Activated T-cell treated with anti-CD3 and anti-CD28 coated beads for 48 hours (primary cell): ENCODE data around the gene ALPI.
"Not testable (repeated sequence)": the region's sequence is repeated elsewhere in the genome, so short reads cannot be mapped to it uniquely, and the experiment has no call there.

Source experiments
- DNase-seq: peaks from one replicate; pipeline ENCODE4 v3.0.0-alpha.2; 2020; ENCODE audit warnings: low read depth

ALPI gene

DNA sequence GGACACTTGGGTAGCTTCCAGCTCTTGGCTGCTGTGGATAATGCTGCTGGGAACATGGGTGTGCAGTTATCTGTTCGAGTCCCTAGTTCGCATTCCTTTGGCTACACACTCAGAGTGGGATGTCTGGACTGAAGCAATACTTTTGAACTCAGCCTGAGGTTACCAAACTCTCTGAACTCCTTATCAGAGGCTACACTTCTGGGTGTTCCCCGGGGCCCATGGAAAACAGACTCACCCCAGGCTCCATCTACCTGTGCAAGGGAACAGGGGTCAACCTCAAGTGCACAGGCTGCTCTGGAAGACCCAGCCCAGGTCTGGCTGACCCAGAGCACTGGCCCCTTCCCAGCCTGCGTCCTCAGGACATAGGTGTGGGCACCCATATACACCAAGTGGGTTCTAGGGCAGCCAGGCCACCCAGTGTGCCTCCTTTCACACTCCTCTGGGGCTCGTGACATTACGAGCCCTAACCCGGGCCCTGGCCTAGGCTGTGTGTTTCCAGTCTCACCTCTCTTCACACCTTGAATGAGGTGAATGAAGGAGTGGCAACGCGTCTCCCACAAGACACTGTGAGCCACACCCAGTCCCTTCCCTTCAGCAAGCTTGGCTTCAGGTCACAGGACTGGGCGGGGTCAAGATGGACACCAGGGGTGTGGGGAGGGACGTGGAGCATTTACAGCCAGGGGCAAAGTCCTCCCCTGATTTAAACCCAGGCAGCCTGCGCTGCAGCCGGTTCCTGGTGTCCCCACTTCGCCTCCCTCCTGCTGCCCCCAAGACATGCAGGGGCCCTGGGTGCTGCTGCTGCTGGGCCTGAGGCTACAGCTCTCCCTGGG lies at the start of gene ALPI:
Gene ALPI (plus strand): TSS at position 728 of the 830 bp plus-strand sequence. CDS start 47 bp downstream, at position 775.
- no peak for DNase-seq

DNA sequence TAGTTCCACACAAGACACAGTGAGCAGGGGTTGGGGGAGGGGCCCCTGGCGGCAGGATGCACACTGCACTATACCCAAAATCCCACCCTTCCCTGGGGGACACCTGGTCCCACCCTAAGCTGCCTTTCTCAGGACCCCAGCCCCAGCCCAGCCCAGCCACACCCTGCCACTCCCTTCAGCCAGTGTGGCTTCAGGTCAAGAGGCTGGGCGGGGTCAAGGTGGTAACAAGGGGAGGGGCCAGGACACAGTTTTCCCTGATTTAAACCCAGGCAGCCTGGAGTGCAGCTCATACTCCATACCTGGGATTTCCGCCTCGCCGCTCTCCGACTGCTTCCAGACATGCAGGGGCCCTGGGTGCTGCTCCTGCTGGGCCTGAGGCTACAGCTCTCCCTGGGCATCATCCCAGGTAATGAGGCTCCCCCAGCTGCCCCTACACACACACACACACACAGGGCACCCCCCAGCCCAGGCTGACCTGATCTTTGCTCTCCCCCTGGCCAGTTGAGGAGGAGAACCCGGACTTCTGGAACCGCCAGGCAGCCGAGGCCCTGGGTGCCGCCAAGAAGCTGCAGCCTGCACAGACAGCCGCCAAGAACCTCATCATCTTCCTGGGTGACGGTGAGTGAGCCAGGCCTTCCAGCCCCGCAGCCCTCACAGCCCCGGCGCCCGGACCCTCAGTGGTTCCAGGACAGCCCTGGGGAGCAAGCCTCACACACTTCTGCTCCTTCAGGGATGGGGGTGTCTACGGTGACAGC lies 49.2 kb upstream of the ALPI start, which contains the start of gene ALPG:
Gene ALPG (plus strand): TSS at position 289 of the 755 bp plus-strand sequence. CDS start 51 bp downstream, at position 340.
- no peak for DNase-seq

DNA sequence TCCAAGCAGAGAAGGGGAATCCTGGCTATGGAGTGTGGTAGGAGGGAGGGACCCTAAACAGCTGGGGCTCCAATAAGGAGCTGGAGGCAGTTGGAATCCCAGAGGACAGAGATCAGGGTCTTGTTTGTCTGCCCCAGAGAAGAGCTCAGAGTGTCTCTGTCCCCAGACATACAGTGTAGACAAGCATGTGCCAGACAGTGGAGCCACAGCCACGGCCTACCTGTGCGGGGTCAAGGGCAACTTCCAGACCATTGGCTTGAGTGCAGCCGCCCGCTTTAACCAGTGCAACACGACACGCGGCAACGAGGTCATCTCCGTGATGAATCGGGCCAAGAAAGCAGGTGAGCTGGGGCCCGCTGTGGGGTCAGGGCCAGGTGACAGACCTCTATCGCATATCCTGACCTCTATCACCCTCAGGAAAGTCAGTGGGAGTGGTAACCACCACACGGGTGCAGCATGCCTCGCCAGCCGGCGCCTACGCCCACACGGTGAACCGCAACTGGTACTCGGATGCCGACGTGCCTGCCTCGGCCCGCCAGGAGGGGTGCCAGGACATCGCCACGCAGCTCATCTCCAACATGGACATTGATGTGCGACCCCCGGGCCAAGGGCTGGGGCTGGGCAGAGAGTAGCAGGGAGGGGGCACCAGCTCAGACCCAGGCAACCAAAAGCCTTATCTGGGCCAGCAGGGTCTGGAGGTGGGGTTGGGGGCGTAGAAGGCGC lies 48.4 kb upstream of the ALPI start:
- not testable (repeated sequence) for DNase-seq

DNA sequence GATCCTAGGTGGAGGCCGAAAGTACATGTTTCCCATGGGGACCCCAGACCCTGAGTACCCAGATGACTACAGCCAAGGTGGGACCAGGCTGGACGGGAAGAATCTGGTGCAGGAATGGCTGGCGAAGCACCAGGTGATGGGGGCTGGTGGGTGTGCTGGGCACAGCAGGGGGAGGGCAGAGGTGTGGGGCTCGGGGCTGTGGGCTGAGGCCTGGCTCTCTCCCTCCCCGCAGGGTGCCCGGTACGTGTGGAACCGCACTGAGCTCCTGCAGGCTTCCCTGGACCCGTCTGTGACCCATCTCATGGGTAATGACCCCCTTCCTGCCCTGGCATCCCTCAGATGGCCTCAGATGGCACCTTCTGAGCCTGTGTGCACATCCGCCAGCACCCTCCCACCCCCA lies 47.7 kb upstream of the ALPI start:
- not testable (repeated sequence) for DNase-seq

DNA sequence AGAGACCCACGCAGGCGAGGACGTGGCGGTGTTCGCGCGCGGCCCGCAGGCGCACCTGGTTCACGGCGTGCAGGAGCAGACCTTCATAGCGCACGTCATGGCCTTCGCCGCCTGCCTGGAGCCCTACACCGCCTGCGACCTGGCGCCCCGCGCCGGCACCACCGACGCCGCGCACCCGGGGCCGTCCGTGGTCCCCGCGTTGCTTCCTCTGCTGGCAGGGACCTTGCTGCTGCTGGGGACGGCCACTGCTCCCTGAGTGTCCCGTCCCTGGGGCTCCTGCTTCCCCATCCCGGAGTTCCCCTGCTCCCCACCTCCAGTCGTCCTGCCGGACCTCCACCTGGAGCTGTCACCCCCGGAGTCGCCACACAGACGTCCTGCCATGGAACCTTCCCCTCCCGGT lies 46.3 kb upstream of the ALPI start:
- not testable (repeated sequence) for DNase-seq

DNA sequence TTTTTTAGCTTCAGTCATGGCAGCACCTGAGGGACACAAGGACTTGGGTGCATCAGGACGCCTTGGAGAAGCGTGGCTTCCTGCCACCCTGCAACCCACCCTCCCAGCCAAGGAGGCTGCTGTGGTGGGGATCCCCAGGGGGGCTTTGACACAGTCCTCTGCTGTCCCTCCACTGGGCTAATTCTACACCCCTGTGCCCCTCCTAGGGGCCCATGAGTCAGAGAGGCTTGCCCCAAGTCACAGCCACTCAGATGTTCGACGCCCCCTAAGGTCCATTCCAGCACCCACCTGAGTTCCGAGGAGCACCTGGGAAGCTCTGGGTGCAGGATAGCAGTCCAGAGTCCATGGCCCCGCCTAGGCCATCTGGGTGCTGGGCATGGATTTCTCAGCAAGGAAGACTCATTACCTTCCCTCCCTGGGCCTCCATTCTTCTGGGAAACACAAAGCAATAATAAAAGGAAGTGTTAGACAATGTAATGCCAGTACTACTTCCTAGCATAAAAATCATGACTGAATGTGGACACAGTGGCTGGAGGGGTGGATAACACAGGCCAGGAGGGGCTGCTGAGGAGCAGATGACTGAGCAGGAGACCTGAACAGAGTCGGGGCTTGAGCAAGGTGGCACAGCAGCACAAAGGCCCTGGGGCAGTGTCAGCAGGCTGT lies 45.6 kb upstream of the ALPI start:
- DNase-seq: no peak

DNA sequence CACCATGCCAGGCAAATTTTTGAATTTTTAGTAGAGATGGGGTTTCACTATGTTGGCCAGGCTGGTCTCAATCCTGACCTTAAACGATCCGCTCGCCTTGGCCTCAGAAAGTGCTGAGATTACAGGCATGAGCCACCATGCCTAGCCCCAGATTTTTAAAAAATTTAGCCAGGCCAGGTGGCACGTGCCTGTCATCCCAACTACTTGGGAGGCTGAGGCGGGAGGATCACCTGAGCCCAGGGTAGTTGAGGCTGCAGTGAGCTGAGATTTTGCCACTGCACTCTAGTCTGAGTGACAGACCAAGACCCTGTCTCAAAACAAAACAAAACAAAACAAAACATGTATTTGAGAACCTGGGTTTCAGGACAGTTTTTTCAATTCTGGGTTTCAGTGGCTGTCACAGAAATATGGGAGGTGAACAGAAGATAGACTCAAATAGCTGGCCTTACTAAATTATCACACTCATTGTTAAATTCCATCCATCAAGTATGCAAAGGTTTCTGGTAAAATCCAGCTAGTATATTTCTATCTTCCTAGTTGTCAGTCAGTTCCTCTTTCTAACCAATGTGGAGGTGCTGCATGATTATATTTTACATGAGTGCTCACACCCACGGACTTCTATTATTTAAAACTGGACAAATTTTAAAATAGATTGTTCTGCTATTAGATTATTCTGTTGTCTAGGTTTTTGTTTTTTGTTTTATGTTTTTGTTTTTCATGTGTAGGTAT lies 43.9 kb upstream of the ALPI start:
- no peak for DNase-seq

DNA sequence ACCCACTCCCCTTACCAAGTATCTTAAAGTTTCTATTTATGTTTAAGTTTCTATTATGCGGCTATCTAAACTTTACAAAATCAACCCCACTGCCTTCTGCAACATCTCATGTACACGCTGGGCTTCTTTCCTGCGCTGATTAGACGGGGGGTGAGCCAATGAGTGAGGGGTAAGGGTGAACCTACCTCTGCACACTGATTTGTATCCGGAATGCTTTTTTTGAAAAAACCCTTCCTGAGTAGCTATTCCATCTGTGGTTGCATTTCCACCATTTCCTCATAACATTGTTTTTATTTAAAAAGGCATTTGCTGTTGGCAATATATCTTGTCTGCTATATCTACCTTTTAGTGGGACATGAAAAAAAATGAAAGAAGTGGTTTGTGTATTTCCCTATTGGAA lies 43.0 kb upstream of the ALPI start:
- no peak for DNase-seq

DNA sequence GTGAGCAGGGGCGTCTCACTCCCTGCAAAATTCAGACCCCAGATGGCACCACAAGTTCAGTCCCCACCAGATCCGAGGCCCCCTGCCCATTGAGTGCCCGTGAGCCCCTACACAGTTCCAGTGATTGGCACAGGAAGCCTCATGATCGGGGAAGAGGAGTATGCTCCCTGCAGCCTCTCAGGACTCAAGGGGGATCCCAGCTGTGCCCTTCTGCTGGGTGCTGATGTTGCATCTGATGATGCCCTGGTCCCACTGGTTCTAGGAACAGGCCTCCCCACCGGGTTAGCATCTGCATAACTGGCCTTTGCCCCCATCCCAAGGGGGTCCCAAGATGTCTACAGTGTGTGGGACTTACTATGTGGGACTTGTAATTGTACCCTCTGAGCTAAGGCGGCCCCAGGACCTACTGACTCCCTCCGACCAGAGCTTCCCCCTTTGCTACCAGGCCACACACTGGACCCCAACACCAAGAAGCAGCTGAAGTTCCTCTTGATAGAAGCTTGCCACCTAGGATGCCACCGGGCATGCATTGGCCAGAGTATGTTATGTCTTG lies 40.7 kb upstream of the ALPI start:
- no peak for DNase-seq

DNA sequence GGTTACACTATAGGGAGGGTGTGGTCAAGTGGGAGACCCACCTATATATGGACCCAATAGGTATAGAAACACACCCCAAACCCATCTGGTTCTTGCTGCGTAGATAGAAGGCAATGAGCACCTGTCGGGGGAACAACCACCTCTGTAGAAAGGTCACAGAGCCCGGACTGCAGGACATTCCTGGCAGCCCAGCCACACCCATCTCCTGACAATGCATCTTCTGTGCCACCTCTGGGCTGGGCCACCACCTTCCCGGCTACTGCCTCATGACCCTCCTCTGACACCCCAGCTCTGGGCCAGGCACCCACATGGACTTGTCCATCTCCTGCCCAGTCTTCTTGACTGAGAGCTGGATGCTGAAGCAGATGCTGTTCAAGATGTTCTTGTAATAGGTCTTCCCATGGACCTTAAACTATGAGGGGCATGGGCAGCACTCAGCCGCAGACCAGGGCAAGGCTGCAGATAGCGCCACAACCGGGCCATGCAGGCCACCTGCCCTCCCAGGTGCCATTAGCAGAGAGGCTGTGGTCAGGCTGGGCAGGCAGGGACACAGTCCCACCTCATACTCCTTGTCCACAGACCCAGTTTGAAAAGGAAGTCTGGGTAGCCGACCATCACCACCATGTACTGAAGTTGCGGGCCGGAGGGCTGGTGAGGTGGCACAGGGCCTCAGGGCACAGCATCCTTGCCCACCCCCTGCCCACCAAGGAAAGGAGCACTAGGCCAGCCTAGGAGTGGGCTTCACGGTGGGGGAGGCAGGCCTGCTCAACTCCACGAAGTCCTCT lies 40.0 kb upstream of the ALPI start:
- DNase-seq: no peak

DNA sequence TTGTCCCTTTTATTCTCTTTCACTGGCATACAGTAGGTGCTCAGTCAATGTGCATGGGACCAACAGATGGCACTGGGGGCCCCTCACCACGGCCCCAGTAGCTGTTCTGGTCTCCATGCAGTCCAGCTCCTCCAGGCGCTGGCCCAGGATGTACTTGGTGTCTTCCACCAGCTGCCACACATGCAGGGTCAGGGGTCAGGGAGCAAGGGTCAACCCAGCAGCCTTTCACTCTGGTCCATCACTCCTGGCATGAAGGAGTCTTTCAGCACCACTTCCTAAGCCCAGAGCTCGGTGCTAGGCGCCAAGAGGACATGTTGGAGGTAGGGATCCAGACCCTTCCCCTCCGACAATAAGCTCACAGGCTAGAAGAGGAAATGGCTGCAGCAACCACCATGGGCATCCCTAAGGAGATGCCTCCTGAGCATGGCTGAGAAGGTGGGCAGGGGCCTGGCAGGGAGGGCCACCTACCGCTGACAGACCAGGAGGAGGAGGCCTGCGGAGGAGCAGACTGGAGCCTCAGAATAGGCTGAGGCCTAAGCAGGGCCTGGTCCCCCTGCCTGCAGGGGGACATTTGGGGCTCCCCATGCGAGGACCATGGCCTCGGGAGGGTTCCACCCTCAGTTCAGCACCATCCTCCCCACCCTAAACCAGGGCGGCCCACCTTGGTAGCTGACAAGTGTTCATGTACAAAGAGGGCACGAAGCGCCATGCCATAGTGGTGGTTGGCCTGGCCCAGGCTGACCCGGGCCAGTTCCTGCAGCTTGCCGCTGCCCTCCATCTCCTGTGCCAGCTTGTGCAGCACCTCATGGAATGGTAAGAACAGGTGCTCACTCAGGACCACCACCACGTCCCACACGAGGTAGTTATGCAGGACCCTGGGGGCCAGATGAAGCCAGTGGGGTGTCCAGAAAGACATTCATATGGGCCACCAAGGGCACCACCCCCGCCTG lies 39.2 kb upstream of the ALPI start:
- no peak for DNase-seq

DNA sequence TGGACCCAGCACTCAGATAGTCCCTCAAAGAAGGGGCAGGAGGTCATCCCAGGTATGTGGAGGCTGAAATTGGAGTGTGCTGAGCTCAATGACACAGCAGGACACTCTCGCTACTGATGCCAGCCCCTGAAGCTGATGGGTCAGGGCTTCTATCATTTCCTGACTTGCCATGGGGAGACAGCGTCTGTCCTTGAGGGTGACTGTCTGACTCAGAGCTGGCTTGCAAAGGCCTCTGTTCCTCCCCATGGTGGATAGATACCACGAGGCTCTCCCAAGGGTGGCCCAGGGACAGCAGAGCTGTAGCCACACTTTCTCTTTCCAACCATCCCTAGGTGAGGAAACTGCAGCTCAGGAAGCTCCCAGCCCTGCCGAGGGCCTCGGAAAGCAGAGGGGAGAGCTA lies 38.5 kb upstream of the ALPI start:
- DNase-seq: no peak

DNA sequence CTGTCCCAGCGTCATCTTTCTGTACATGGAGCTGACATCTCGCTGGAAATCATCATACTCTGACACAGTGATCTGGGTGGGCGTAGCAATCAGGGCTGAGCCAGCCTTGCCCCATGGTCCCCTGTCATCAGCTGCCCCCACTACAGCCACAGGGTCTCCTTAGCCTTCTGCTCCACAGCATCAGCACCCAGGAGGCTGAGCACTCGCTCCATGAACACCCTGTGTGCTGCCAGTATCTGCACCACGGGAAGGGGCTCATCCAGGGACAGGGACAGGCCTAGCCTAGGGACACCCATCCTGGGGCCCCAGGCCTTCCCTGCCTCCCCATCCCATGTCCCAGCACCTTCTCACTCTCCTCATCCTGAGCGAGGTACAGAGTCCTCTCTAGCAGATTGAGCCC lies 37.9 kb upstream of the ALPI start:
- DNase-seq: no peak

DNA sequence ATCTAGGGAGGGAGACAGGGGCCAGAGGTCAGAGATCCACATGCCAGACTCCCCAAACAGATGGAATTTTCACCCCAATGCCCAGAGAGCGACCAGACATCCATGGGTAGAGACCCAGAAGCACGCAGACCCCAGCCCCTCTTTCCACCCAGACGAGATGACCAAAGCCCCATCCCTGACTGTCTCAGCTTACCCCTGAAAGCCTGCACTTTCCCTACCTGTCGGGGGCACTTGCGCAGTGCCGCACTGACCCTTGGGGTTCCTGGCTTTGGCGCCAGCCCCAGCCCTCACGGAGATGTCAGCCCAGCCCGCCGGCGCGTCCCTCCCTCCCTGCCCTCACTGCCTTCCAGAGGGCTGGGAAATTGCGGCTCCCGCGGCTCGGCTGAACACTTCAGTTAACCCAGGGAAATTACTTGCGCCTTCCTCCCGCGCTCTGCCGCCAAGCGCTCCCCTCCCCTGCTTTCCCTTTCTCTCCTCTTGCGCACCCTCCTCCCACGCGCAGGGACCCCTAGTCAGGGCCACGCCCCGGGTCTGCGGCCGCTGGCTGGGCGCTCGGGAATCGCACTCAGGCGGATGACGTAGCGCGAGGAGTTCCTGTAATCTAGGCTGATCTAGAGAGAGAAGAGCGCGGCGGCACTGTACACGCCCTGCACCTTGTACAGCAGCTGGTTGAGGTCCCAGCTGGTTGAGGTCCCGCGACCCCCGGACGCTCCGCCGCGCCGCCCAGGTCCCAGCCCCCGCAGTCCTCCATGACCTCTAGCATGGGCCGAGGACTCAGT lies 37.3 kb upstream of the ALPI start:
- DNase-seq: peak; percentile 27

DNA sequence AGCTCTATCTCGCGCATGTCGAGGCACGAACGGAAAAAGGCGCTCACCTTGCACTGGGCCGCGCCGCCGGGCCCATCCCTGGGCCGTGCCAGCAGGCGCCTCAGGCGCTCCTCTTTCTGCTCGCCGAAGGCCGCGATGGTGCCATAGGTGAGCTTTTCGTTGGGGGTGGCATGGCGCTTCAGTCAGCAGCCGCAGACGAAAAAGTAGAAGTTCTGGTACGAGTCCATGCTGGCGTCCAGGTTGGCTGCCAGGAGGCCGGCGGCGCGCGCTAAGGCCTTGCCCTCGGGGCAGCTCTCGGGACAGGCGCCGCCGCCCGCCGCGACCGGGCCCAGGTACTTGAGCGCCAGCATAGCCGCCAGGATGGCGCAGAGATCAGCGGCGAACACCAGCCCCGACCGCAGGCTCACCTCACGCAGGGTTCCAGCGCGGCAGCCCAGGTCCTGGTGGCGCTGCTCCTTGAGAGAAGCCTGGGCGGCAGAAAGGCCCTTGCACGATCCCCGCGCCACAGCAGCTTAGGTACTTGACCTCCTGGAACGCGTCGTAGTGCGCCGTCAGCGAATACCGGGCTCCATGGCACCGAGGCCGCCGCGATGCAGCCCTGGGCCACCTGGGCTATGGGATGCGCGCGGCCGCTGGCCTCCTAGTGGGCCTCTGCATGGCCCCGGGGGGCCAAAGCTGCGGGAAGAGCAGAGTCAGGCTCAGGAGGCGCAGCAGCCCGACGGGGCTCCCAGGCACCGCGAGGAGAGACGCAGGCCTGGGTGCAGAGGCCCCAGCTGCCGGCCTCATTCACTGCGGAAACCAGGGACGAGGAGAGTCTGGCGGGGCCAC lies 36.5 kb upstream of the ALPI start:
- DNase-seq: no peak

DNA sequence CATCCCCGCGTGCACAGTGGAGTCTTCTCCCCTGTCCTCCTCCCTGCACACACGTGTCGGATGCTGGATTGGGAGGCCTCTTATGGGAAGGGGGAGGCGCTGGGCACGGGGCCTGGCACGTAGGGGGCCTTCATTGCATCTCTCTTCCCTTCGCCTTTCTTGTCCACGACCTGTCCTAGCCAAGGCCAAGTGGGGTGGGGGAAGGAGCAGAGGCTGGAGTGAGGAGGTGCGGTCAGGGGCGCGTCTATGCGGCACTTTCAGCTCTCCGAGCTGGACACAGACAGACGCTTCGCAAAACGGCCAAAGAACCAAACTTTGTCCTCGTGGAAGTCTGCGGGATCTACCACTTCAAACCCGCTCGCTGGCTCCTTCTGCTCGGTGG lies 35.9 kb upstream of the ALPI start:
- DNase-seq: no peak

DNA sequence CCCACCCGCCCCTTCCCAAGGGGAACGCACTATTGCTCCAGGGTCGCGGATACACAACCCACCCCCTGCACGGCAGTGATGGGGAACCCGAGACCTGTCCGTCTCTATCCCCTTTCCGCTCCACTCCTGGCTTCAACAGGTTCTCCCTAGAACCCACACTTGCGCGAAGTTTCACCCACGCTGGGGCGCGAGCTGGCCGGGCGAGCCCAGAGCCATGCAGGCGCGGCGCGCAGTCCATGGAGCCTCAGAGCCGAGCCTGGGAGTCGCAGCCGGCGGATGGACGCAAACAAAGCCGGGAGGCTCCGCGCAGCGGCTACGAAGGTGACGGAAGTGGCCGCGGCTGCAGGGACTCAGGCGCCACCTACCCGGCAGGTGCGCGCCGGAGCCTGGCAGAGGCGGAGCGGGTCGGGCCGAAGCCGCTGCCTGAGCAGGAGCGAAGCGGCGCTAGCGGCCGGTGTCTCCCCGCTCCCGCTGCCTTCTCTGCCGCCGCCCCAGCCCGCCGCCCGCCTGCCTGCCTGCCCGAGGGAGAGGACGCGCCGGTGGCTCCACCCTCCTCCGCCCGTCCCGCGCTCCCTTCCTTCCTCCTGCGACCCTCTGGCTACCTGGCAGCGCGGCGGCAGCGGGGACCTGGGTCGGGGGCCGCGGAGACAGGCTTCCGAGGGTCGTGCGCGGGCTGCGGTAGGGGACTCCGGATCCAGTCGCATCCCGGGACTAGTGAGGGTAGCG lies 35.3 kb upstream of the ALPI start:
- DNase-seq: peak; percentile 25
